Germinal center (tissue), 1 donor: ENCODE results near the gene JARID2.

Experiments
- DNase-seq: peaks from one replicate; pipeline ENCODE4 v3.0.0; 2012; ENCODE audit warnings: mixed read lengths, low spot score

The JARID2 gene

DNA sequence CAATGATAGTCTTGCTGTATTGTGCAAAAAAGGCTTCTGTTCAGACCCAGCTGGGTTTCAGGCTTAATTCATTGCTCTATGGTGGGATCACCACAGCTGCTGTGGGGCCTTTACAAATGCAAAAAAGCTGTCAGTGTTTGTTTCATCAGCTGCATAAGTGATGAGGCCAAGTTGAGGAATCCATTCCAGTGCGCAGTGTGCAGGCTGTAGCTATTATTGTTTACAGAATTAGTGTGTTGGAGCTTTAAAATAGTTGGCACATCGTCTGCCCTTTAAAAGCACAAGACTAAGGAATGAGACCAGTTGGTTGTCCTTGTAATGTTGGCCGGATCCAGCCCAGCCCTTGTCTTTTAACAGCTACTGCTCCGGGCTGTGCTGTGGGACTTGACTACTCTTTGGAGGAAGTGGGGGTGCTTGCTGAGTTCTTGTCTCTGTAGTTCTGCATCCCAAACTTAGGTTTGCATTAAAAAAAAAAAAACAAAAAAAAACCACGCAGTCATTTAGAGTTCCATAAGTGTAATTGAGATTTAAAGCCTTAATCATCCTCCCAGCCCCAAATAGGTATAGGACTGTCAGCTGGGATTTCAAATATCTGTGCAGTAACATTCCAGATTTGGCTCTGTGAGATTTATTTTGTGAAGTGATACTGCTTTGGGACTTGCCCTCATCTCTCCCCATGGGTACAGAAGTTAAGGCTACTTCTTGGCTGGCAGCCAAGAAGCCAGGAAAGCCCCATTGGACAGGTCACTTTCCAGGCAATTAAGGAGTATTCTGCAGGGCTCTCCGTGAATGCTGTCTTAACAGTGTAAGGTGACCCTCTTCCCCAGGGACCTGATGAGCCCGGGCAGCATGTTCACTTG, 19.3 kb downstream of the JARID2 start:
- DNase-seq, result no peak

GRCh38 chr6:15265787-15266186, 19.9 kb downstream of the JARID2 start:
- DNase-seq, result no peak

- DNase-seq, result no peak
Observed at GRCh38 chr6:15266423-15266996, 20.6 kb downstream of the JARID2 start.

GRCh38 chr6:15267221-15267620, 21.4 kb downstream of the JARID2 start:
- no peak for DNase-seq

GRCh38 chr6:15268137-15268908, 22.5 kb downstream of the JARID2 start:
- DNase-seq, result no peak

GRCh38 chr6:15269011-15269410, 23.1 kb downstream of the JARID2 start:
- no peak for DNase-seq

GRCh38 chr6:15269619-15270018, 23.8 kb downstream of the JARID2 start:
- DNase-seq, result no peak

GRCh38 chr6:15270402-15270801, 24.5 kb downstream of the JARID2 start:
- DNase-seq, result no peak

DNA sequence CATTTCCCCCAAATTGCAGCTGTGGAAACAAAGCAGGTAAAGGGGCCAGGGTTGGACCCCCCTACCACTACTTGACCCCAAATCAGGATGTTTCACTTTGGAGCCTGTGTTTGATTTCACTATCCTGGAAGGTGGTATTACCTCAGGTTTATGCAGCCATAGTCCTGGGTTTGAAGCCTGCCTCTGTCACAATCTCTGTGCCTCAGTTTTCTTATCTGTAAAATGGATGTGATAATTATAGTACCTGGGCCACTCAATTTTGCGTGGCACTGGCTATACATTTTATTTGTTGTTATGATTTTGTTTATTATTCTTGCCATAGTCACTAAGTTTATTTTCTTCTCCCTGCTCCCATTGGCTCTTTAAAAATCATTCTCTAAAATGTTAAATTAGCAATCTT, 26.7 kb downstream of the JARID2 start:
- no peak for DNase-seq

GRCh38 chr6:15274692-15275387, 29.0 kb downstream of the JARID2 start:
- DNase-seq, result no peak

DNA sequence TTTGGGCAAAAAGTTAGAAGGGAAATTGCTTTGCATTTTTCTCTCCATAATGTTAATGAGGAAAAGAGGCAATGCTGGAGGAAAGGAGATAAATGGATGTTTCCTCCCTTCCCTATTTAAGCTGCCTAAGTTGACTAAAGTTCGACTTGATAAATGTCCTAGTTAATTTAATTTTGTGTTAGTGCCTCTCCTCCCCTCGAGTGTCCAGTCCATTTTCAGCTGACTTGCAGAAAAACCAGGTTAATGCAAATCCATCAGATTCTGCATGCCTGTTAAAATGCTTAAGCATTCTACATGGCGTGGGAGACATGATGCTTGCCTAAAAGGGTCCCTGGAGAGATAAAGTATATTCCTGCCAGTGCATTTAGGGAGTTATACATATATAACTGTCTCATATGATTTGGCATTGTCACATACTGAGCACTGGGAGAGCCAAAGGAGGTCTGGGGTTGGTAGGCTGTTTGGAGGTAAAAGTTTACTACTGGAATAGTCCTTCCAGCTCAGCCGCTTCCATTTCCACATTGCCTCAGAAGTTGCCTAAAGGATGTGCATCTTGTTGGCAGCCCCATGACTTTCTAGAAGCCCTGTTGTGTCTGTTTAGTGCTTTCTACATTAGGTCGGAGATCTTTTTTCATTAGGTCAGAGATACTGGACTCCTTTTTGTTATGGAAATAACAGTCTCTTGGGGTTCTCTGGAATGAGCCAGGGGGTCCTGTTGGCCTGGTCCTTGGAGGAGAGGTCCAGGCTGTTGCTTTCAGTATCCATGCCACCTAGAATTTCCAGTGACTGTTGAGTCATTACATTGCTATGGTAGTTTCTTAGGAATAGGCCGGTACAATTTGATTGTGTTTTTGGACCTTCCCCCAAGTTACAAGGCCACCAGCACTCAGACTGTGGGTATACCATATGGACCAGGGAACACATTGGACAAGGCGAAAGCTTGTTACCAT, 30.4 kb downstream of the JARID2 start:
- no peak for DNase-seq

- no peak for DNase-seq
Observed at GRCh38 chr6:15279047-15279661, 33.3 kb downstream of the JARID2 start.

DNA sequence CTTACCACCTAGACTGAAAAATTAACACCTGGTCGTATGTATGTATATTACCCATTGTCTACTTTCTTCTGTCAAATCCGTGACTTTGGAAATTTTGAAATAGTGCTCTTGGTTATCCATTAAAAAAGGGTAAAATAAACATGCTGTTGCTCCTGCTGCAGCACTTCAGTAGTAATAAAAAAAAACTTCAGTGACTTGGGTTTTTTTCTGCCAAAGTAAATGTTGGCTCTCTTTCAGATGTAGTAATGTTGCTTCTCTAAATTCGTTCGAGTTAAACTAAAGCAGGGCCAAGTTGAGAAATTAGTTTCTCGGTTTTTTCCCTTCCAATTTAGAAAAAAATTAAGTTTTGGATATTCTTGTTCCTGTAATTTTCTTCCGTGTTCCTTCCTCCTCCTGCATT, 34.2 kb downstream of the JARID2 start:
- no peak for DNase-seq

- DNase-seq, result no peak
Observed at GRCh38 chr6:15280961-15281360, 35.1 kb downstream of the JARID2 start.

- no peak for DNase-seq
Observed at GRCh38 chr6:15282334-15282733, 36.5 kb downstream of the JARID2 start.

DNA sequence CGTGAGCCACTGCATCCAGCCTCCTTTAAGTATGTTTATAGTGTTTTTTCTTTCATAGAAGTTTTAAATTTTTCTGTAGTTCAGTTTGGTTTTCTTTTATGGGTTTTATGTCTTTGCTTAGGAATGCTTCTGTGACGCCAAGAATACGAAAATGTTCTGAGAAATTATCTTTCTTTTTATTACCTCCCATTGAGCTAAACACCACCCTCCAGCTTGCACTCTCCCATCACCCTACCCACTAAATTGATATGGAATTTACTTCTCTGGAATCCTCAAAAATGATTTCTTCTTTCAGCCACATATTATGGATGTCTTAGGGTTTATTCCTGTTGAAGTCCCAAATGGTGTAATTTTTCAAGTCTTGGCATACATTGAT, 38.1 kb downstream of the JARID2 start:
- DNase-seq, result no peak

- DNase-seq, result no peak
Observed at GRCh38 chr6:15284743-15285142, 38.9 kb downstream of the JARID2 start.

- no peak for DNase-seq
Observed at GRCh38 chr6:15285682-15286294, 39.9 kb downstream of the JARID2 start.

- DNase-seq, result peak; percentile 65
Observed at GRCh38 chr6:15287670-15288375, 42.0 kb downstream of the JARID2 start.

GRCh38 chr6:15288856-15289255, 43.0 kb downstream of the JARID2 start:
- DNase-seq, result no peak
